ENCODE measurements around the gene PLXDC1.

PLXDC1 gene

DNA sequence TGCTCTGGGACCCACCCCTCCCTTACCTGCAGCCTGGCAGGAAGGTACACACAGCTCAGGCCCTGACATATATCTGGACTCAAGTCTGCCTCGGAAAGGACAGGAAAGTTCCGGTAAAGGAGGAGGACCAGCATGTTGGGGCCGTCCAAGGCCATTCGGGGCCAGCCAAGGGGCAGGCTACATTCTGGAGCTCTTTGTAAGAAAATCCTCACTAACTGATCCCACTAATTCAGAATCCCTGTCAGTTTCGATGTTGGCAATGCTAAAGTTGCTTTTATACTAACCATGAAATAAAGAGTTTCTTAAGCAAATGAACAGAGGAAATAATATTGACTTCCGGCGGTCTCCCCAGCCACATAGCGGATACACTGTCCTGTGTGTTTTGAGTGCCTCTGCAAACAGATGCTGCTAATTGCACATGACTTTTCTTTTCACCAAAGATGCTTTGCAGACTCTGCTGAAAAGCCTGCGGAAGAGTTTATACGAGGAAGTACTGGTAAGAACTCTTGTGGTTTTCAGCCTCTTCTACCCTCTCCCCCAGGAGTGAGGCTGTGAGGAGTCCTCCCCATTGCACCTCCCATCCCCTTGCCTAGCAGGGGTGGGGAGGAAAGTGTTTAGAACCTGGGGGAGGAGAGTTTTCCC, 54.8 kb downstream of the PLXDC1 start:
- TF ChIP-seq, protein P1, sequence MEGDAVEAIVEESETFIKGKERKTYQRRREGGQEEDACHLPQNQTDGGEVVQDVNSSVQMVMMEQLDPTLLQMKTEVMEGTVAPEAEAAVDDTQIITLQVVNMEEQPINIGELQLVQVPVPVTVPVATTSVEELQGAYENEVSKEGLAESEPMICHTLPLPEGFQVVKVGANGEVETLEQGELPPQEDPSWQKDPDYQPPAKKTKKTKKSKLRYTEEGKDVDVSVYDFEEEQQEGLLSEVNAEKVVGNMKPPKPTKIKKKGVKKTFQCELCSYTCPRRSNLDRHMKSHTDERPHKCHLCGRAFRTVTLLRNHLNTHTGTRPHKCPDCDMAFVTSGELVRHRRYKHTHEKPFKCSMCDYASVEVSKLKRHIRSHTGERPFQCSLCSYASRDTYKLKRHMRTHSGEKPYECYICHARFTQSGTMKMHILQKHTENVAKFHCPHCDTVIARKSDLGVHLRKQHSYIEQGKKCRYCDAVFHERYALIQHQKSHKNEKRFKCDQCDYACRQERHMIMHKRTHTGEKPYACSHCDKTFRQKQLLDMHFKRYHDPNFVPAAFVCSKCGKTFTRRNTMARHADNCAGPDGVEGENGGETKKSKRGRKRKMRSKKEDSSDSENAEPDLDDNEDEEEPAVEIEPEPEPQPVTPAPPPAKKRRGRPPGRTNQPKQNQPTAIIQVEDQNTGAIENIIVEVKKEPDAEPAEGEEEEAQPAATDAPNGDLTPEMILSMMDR (IDR thresholded peaks at IDR 0.05; ENCODE audit: control insufficient read depth, insufficient read depth, low read depth, low read length, missing control alignments), result no peak
- no peak for DNase-seq (ENCODE audit: low read depth)
- no peak overlapping the region for H3K4me3 ChIP-seq (ENCODE audit: control insufficient read depth, low read depth, low read length)

DNA sequence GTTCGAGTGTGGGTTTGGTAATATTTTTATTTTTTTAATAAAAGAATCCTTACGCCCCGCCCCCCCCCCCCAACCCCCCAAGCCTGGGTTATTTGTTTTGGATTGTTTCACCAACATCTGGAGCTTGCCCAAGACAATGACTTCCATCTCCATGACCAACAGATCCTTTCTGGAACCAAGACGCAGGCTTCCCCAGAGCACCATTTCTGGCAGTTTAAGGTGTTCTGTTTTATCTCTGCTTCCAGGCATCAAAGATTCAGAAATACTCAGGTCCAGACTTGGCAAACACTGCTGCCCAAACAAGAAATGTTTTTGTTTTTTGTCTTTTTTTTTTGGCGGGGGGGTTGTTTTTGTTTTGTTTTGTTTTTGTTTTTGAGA, 56.1 kb downstream of the PLXDC1 start:
- no peak overlapping the region for H3K4me3 ChIP-seq (ENCODE audit: control insufficient read depth, low read depth, low read length)
- TF ChIP-seq, protein P1 (IDR thresholded peaks at IDR 0.05; ENCODE audit: control insufficient read depth, insufficient read depth, low read depth, low read length, missing control alignments), result no peak
- DNase-seq (ENCODE audit: low read depth), result no peak

DNA sequence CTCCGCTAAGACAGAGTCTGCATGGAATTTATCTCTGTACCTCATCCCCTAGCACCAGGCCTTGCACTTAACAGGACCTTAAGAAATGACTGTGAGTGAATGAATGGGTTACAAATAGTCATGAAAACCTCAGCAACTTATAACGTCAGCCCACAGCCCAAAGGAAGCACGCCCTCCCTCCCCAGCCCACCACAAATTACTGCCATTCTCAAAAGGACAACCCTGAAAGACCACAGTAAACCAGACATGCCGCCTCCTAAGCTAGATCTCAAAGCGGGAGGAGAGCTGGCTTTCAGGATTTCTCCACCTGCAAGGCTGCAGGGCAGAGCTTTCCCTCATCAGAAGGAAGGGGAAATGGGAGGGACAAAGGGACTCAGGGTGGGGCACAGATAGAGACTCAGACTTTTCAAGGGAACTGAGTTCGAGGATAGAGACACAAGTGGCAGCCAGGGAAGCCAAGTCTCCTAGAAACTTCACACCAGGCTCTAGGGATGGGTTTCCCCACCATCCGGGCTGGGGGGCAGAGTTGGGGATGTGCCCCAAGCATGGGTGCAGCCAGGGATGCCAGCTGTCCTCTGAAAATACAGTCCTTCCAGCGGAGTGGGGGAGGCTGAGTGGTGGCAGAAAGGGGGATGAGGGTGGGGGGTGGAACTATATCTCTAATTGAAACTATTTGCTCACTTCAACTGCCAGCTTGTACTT, 56.7 kb downstream of the PLXDC1 start:
- H3K4me3 ChIP-seq (ENCODE audit: control insufficient read depth, low read depth, low read length), result no peak overlapping the region
- TF ChIP-seq, protein P1 (IDR thresholded peaks at IDR 0.05; ENCODE audit: control insufficient read depth, insufficient read depth, low read depth, low read length, missing control alignments), result no peak
- no peak for DNase-seq (ENCODE audit: low read depth)

DNA sequence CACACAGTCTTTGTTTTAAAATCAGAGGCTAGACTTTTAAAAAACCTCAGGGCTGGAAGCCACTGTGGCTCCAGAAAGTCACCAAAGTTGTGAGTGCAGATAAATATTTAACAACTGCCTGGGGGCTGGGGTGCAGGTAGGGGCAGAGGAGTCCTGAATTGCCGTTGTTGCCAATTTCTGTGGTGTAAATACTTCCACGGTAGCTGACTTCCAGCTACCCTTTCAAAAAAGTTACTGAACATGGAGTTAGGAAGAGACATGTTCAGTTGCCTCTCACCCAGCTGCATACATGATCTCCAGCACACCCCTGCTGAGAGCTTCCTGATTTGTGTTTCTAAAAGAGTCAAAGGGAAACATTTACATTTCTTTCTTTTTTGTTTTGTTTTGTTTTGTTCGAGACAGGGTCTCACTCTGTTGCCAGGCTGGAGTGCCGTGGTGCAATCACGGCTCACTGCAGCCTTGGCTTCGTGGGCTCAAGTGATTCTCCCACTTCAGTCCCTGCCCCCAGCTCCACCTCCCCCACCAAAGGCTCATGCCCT, 58.7 kb downstream of the PLXDC1 start:
- no peak overlapping the region for H3K4me3 ChIP-seq (ENCODE audit: control insufficient read depth, low read depth, low read length)
- no peak for DNase-seq (ENCODE audit: low read depth)
- TF ChIP-seq, protein P1 (IDR thresholded peaks at IDR 0.05; ENCODE audit: control insufficient read depth, insufficient read depth, low read depth, low read length, missing control alignments), result no peak

DNA sequence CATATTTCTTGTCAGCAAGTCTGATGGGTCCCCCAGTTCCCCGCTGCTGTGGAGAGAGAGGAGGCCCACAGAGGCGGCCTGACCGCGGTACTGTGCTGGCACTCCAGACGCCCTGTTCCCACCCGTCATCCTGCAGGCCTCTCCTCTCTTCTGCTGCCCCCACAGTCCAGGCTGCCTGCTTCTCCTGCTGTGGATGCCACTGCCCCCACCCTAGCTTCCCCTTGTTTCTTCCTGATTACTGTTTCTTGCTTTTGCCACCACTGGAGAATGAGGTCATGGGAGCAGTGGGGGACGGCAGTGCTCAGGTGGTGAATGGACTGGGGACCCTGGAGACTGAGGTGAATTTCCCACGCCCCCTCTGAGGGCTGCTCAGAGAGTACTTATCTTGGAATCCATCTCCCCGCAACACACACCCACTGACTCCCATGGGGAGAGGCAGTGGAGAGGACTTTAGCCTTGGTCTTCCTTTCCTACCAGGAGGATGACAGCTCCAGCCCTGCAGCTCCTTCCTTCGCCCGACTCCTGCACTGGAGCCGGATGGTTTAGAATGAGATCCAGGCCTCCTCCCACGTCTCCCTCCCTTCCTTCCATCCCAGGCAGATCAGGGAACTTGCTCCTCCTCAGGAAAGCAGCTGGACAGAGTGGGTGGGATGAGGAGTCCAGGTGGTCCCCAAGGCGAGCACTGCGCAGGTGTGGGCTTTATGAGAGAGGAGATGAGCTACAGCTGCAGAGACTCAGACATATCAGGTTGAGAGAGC, 60.4 kb downstream of the PLXDC1 start:
- no peak overlapping the region for H3K4me3 ChIP-seq (ENCODE audit: control insufficient read depth, low read depth, low read length)
- TF ChIP-seq, protein P1 (IDR thresholded peaks at IDR 0.05; ENCODE audit: control insufficient read depth, insufficient read depth, low read depth, low read length, missing control alignments), result no peak
- DNase-seq (ENCODE audit: low read depth), result no peak

DNA sequence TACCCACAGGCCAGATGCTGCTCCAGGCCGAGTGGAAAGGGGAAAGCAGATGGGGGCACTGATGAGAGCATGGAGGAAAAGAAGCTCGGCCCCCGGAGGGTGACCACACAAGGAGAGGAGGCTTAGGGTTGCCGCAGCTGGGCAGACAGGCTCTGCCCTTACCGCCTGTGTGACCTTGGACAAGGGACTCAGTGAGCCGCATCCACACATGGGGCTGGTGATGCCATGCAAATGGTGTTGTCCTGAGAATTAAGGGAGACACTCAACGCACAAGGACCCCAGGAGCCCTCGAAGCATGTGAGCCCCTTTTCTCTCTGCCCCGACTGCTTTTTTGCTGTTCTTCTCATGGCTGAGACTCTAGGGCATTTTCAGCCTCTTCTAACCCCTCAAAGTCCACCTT, 61.0 kb downstream of the PLXDC1 start:
- H3K4me3 ChIP-seq (ENCODE audit: control insufficient read depth, low read depth, low read length), result no peak overlapping the region
- TF ChIP-seq, protein P1 (IDR thresholded peaks at IDR 0.05; ENCODE audit: control insufficient read depth, insufficient read depth, low read depth, low read length, missing control alignments), result no peak
- no peak for DNase-seq (ENCODE audit: low read depth)
